PC-3 (cell line): ENCODE measurements around the gene MAN2B1. TPM values are rescaled to one million over a fixed set of nuclear protein-coding genes. Genes with fewer than 3 reads are reported as not detected.
"Not testable (repeated sequence)": the region's sequence is repeated elsewhere in the genome, so short reads cannot be mapped to it uniquely, and the experiment has no call there.

Experiments used
- ATAC-seq: fragments of 200-7000 bp; cut with Tn5 transposase; 2 replicates; pipeline ENCODE4 v1.9.1; 2020; ENCODE audit warnings: mild to moderate bottlenecking, moderate library complexity
- BruUV-seq: library from RNA; stranded (reverse); fragments of 400-500 nt; replicated peaks from 2 replicates; lab custom pipeline; 2021; lab: Mats Ljungman, UMichigan
- CTCF ChIA-PET: fragments of 300-600 bp; sonication (Branson Sonifier 250); formaldehyde crosslinking; loops from one replicate; lab custom pipeline; 2022; ENCODE audit warnings: antibody characterized with exemption; lab: Charles Lee
- POLR2A ChIA-PET: fragments of 300-600 bp; sonication (Branson Sonifier 250); formaldehyde crosslinking; loops from one replicate; lab custom pipeline; 2022; ENCODE audit warnings: antibody characterized with exemption; ENCODE audit not compliant: unreplicated experiment; lab: Charles Lee
- DNase-seq: peaks from one replicate; pipeline ENCODE4 v3.0.0-alpha.2; 2015
- H2AFZ ChIP-seq: fragments of 300-600 bp; sonication (generic); 2 replicates; pipeline ENCODE4 v1.6.0; 2016; ENCODE audit warnings: antibody characterized with exemption, low read length
- H3F3A ChIP-seq: fragments of 300-600 bp; sonication (generic); one replicate; pipeline ENCODE4 v1.6.0; 2017; ENCODE audit warnings: antibody characterized with exemption, low read length, control low read depth, mild to moderate bottlenecking; ENCODE audit not compliant: unreplicated experiment
- H3K27ac ChIP-seq: fragments of 300-600 bp; sonication (generic); 2 replicates; pipeline ENCODE4 v1.5.1; 2016; ENCODE audit warnings: mild to moderate bottlenecking, low read length
- H3K27me3 ChIP-seq: fragments of 300-600 bp; sonication (generic); 2 replicates; pipeline ENCODE4 v1.6.1; 2016; ENCODE audit warnings: low read length, mixed read lengths
- H3K36me3 ChIP-seq: fragments of 300-600 bp; sonication (generic); 2 replicates; pipeline ENCODE4 v1.6.1; 2016; ENCODE audit warnings: low read depth, mixed run types, low read length, mixed read lengths
- H3K4me1 ChIP-seq: fragments of 300-600 bp; sonication (generic); 2 replicates; pipeline ENCODE4 v1.5.1; 2016; ENCODE audit warnings: low read length; ENCODE audit not compliant: insufficient read depth
- H3K4me2 ChIP-seq: fragments of 300-600 bp; sonication (generic); 2 replicates; pipeline ENCODE4 v1.6.0; 2016; ENCODE audit warnings: low read length
- H3K4me3 ChIP-seq: fragments of 300-600 bp; sonication (generic); 2 replicates; pipeline ENCODE4 v1.5.1; 2016; ENCODE audit warnings: mild to moderate bottlenecking, low read length, mixed read lengths
- H3K79me2 ChIP-seq: fragments of 300-600 bp; sonication (generic); 2 replicates; pipeline ENCODE4 v1.6.1; 2017; ENCODE audit warnings: low read length, mixed read lengths
- H3K9ac ChIP-seq: fragments of 300-600 bp; sonication (generic); 2 replicates; pipeline ENCODE4 v1.6.0; 2016; ENCODE audit warnings: mild to moderate bottlenecking, low read length
- H3K9me2 ChIP-seq: fragments of 300-600 bp; sonication (generic); replicated peaks from 2 replicates; pipeline ENCODE4 v1.6.1; 2016; ENCODE audit warnings: mixed run types, low read length, mixed read lengths
- H3K9me3 ChIP-seq: fragments of 300-600 bp; sonication (generic); 2 replicates; pipeline ENCODE4 v1.6.1; 2016; ENCODE audit warnings: low read length, mixed read lengths
- H4K20me1 ChIP-seq: fragments of 300-600 bp; sonication (generic); 2 replicates; pipeline ENCODE4 v1.6.1; 2016; ENCODE audit warnings: low read length, mixed read lengths
- EZH2 ChIP-seq: fragments of 300-600 bp; sonication (generic); IDR thresholded peaks from one replicate; pipeline ENCODE4 v1.6.1; 2017; ENCODE audit warnings: antibody characterized with exemption, mild to moderate bottlenecking, low read length; ENCODE audit not compliant: unreplicated experiment
- EZH2phosphoT487 ChIP-seq: fragments of 300-600 bp; sonication (generic); IDR thresholded peaks from 2 replicates; pipeline ENCODE4 v1.6.1; 2018; ENCODE audit warnings: mild to moderate bottlenecking, antibody characterized with exemption, low read length, borderline replicate concordance
- intact Hi-C: fragments of 100-400 bp; cut with micrococcal nuclease; formaldehyde crosslinking; loops from 2 replicates; pipeline ENCODE4 v1.9.0; 2023
- total RNA-seq: library from RNA; depleted of rRNA; stranded (reverse); fragments of >200 nt; gene quantifications from 2 replicates; pipeline ENCODE4 v1.2.3, GENCODE V29; 2014
- TF ChIP-seq, protein P1 (sequence below): fragments of 300-600 bp; sonication (generic); conservative IDR thresholded peaks from 2 replicates; pipeline ENCODE4 v1.5.1; 2017; ENCODE audit warnings: antibody characterized with exemption, low read depth, mild to moderate bottlenecking, low read length

The MAN2B1 gene
- total RNA-seq, 1 experiment from 2014 or later, result 67.5 TPM

DNA sequence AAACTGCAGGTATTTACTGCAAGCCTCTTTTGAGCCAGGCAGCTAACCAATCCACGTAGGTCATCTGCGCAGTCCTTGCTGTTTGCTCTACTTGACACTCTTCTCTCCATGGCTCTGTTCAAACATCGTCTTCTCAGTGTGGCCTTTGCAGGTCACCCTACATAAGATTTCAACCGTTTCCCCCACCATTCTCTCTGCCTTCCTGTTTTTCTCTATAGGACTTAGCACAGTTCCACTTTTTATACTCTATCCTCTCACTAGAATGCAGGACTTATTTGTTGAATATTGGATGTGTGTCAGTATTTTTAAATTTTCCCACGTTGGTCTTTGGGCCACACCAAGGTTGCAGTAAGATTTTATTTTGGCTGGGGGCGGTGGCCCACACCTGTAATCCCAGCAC is 31.6 kb upstream of the MAN2B1 start:
- peaks cover 35% of the 10 kb centered on the region for H3K36me3 ChIP-seq
- CTCF ChIA-PET, result no interaction called here

GRCh38 chr19:12697425-12697824 is 30.9 kb upstream of the MAN2B1 start:
- ATAC-seq, H3K9me2 ChIP-seq, H3K27me3 ChIP-seq, H3K9ac ChIP-seq, H3K9me3 ChIP-seq, intact Hi-C loops, H3K27ac ChIP-seq, CTCF ChIA-PET, DNase-seq, POLR2A ChIA-PET, H2AFZ ChIP-seq, BruUV-seq, H3F3A ChIP-seq, H4K20me1 ChIP-seq, H3K4me3 ChIP-seq: not testable (repeated sequence)
- H3K4me2 ChIP-seq, result peak overlapping the region; percentile 96; the same call in 1 of the 2 replicates
- H3K36me3 ChIP-seq, result peaks cover 29% of the 10 kb centered on the region
- peaks cover 15% of the 10 kb centered on the region for H3K4me1 ChIP-seq
- H3K79me2 ChIP-seq, result peaks cover 14% of the 10 kb centered on the region

More for the DNA sequence above, 31.6 kb upstream of the MAN2B1 start:
- intact Hi-C loops, result no loop called here
- Histone ChIP-seq H3K4me1 (peaks cover 15% of the 10 kb centered on the region), H3K27ac (no peak overlapping the region), H3K9ac (no peak overlapping the region), H3K4me3 (no peak overlapping the region), H3K9me2 (no peaks in the 10 kb centered on the region), H3K9me3 (no peaks in the 10 kb centered on the region), H3K79me2 (peaks cover 14% of the 10 kb centered on the region), H3K4me2 (no peak overlapping the region), H3F3A (no peaks in the 10 kb centered on the region), H3K27me3 (no peaks in the 10 kb centered on the region), H2AFZ (no peak overlapping the region), H4K20me1 (no peaks in the 10 kb centered on the region)
- ATAC-seq, result no peak
- POLR2A ChIA-PET, result no interaction called here
- no peak for DNase-seq
- TF ChIP-seq EZH2phosphoT487 (no peak), EZH2 (no peak)
- TF ChIP-seq, protein P1, sequence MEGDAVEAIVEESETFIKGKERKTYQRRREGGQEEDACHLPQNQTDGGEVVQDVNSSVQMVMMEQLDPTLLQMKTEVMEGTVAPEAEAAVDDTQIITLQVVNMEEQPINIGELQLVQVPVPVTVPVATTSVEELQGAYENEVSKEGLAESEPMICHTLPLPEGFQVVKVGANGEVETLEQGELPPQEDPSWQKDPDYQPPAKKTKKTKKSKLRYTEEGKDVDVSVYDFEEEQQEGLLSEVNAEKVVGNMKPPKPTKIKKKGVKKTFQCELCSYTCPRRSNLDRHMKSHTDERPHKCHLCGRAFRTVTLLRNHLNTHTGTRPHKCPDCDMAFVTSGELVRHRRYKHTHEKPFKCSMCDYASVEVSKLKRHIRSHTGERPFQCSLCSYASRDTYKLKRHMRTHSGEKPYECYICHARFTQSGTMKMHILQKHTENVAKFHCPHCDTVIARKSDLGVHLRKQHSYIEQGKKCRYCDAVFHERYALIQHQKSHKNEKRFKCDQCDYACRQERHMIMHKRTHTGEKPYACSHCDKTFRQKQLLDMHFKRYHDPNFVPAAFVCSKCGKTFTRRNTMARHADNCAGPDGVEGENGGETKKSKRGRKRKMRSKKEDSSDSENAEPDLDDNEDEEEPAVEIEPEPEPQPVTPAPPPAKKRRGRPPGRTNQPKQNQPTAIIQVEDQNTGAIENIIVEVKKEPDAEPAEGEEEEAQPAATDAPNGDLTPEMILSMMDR, result no peak
- no TSS peak for BruUV-seq

- peaks cover 14% of the 10 kb centered on the region for H3K79me2 ChIP-seq
- H3K27me3 ChIP-seq, result no peaks in the 10 kb centered on the region
- BruUV-seq, result TSS peak; percentile 99
- peak within 1 kb of the TSS; percentile 96 for H3K4me2 ChIP-seq
- peaks cover 22% of the 10 kb centered on the region for H3K36me3 ChIP-seq
- H3K27ac ChIP-seq, result peak within 1 kb of the TSS; percentile 42
- H2AFZ ChIP-seq, result peak within 1 kb of the TSS; percentile 87
- TF ChIP-seq EZH2 (no peak), EZH2phosphoT487 (no peak)
- TF ChIP-seq, protein P1, result no peak
- peak within 1 kb of the TSS; percentile 83 for H3K4me3 ChIP-seq
- H3K9ac ChIP-seq, result peak within 1 kb of the TSS; percentile 82
- H3K9me2 ChIP-seq, result no peaks in the 10 kb centered on the region
- ChIA-PET POLR2A (no interaction called here), CTCF (no interaction called here)
- ATAC-seq (peak; percentile 85), DNase-seq (peak; percentile 98)
- no peaks in the 10 kb centered on the region for H4K20me1 ChIP-seq
- H3K4me1 ChIP-seq, result peaks cover 15% of the 10 kb centered on the region
- intact Hi-C loops, result no loop called here
- no peaks in the 10 kb centered on the region for H3K9me3 ChIP-seq
- H3F3A ChIP-seq, result no peaks in the 10 kb centered on the region
Measured at GRCh38 chr19:12696366-12697335, 30.1 kb upstream of the MAN2B1 start, which contains the start of gene FBXW9. TSS of gene FBXW9 (minus strand) at chr19:12696631. CDS start at chr19:12696581, 50 bp downstream.
